Neural cell (in vitro differentiated cells): ENCODE measurements around the gene PPP4R2.

Experiments used
- CTCF ChIP-seq: fragments of 450-650 bp; IDR thresholded peaks from 2 replicates; pipeline ENCODE4 v1.5.1; 2014; ENCODE audit warnings: antibody characterized with exemption, mild to moderate bottlenecking, moderate library complexity; ENCODE audit not compliant: poor library complexity, severe bottlenecking
- EP300 ChIP-seq: fragments of 450-650 bp; conservative IDR thresholded peaks from 2 replicates; pipeline ENCODE4 v1.6.1; 2014; ENCODE audit warnings: antibody characterized with exemption, mild to moderate bottlenecking, moderate library complexity; ENCODE audit not compliant: poor library complexity, severe bottlenecking
- EZH2 ChIP-seq: fragments of 200-600, 300-800 bp; shearing (Covaris generic), sonication (generic); IDR thresholded peaks from 2 replicates; pipeline ENCODE4 v1.6.1; 2014; ENCODE audit warnings: antibody characterized with exemption, low read length, borderline replicate concordance, mild to moderate bottlenecking; ENCODE audit not compliant: insufficient read depth, poor library complexity, severe bottlenecking
- RAD21 ChIP-seq: fragments of 450-650 bp; conservative IDR thresholded peaks from 2 replicates; pipeline ENCODE4 v1.6.1; 2014; ENCODE audit warnings: antibody characterized with exemption, mild to moderate bottlenecking, moderate library complexity
- REST ChIP-seq: IDR thresholded peaks from 2 replicates; pipeline ENCODE4 v1.6.1; 2012; ENCODE audit warnings: borderline replicate concordance
- SMC3 ChIP-seq: fragments of 450-650 bp; conservative IDR thresholded peaks from 2 replicates; pipeline ENCODE4 v1.6.1; 2014; ENCODE audit warnings: antibody characterized with exemption, mild to moderate bottlenecking, moderate library complexity; ENCODE audit not compliant: poor library complexity
- TAF1 ChIP-seq: IDR thresholded peaks from 2 replicates; pipeline ENCODE4 v1.6.1; 2012; ENCODE audit warnings: low read depth

GRCh38 chr3:72996473-72997333 lies at the start of gene PPP4R2:
- TF ChIP-seq EP300 (no peak), CTCF (peak; percentile 16), TAF1 (peak; percentile 21), RAD21 (no peak), EZH2 (no peak), REST (no peak), SMC3 (no peak)
